Hematopoietic multipotent progenitor cell treated with erythropoietin and hydrocortisone succinate and interleukin-3 and kit ligand, for 6 days (in vitro differentiated cells): ENCODE data around the gene RAB40C.
A peak's percentile ranks its signal among the peaks of the same experiment; 100 is the strongest.

ENCODE experiments used
- DNase-seq: peaks from one replicate; pipeline ENCODE4 v3.0.0-alpha.2; 2015

RAB40C gene

DNA sequence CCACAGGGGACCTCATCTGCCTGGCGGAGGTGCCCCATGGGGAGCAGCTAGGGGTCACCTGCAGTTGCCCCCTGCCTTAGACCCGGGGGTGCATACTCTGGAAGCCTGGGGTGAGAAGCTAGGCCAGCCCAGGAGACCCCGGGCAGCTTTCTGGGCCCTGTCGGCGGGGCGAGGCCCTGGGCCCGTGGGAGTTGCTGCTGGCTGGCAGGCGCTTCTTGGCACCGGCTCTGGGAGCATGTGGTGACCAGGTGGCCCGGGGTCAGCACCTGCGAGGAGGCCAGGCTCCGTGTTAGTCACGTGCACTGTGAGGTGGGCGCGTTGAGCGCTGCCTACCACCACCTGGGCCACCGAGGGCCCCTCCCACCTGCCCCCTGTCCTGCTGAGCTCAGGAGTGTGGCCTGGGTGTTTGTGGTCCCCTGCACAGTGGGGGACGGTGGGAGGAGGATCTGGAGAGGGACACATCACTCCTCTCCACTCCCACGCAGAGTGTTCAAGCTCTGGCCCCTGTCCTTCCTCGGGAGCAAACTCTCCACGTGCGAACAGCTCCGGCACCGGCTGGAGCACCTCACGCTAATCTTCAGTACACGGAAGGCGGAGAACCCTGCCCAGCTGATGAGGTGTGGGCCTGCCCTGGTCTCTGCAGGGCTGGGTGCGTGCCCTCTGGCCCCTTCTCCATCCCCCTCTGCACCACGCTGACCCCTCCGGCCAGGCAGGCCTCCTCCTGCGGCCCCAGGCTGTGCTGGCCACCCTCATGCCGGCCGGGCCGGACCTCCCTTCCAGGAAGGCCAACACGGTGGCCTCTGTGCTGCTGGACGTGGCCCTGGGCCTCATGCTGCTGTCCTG lies 14.3 kb upstream of the RAB40C start:
- no peak for DNase-seq

GRCh38 chr16:576197-576822 lies 13.6 kb upstream of the RAB40C start:
- DNase-seq: no peak

DNA sequence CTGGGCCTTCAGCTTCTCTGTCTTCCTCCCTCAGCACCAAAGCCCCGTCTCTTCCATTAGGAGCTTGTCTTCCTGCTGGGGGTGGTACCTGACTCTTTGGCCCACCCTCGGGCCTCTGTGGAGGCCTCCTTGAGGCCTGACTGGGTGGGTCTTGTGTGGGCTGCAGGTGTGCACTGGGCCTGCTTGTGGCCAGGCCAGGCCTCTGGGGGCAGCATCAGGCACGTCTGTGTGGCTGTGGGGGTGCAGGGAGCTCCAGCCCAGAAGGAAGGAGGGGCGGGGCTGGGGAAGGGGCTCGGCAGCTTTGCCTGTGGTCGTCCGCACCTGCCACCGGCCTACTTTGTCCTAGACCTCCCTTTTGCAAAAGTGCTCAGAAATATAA lies 13.1 kb upstream of the RAB40C start:
- DNase-seq: no peak

DNA sequence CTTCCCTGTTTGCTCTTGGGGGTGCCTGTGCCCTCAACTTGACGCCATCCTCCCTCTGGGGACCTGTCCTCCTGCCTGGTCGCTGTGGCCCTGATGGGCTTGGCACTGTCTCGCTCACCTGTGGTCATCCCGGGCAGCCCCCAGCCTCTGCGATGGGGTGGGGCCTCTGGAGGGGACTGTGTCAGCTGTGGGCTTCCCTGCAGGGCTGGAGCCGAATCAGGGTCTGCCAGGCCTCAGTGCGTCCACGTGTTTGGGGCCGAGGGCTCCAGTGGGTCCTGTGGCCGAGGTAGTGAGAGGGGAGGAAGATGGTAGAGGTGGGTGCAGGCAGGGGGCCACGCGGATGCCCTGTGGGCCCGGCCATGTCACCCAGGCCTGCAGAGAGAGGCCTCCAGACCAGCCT lies 12.1 kb upstream of the RAB40C start:
- DNase-seq: no peak

DNA sequence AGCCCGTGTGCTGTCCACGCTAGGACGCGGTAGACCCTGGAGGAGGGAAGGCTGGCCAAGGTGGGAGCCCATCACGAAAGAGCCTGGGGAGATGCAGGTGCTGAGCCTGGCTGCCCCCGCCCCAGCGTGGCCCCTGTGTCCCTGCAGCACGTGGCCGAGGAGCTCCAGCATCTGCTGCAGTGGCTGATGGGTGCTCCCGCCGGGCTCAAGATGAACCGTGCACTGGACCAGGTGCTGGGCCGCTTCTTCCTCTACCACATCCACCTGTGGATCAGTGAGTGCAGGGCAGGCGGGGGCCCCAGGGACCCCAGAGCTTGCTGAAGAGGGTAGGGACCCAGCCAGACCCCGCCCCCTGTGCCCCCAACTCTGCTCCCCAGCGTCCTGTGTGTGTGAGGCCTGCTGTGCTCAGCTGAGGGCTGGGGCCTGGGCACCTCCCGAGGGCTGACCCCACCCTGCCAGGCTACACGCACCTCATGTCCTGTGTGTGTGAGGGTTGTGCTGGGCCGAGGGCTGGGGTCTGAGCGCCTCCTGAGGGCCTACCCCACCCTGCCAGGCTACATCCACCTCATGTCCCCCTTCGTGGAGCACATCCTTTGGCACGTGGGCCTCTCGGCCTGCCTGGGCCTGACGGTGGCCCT lies 11.5 kb upstream of the RAB40C start:
- DNase-seq: no peak

- peak; percentile 95 for DNase-seq
Observed at GRCh38 chr16:578870-579405, 10.9 kb upstream of the RAB40C start.

- DNase-seq: no peak
Observed at GRCh38 chr16:580141-580945, 9.5 kb upstream of the RAB40C start.

DNA sequence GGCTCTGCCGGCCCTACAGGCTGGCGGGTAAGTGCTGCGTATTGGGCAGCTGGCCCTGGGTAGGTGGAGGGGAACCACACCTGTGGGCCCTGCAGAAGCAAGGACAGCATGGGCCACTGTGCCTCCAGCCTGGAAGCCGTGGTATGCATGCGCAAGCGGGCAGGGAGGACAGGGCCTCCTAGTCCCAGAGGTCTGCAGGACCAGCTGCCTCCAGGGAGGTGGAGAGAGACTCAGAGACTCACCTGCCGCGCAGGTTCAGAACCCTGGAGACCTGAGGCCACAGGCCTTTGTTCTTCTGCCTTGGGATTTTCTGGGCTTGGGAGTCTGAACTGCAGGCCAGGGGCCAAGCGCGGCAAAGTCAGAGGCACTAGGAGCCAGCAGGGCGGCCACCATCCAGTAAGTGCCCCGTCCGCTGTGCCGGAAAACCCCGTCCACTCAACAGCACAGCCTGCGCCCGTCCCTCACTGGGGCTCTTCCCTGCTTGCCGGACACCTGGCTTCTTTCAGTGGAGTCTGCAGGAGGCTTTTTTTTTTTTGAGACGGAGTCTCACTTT lies 8.8 kb upstream of the RAB40C start:
- no peak for DNase-seq

- no peak for DNase-seq
Observed at GRCh38 chr16:582218-582613, 7.7 kb upstream of the RAB40C start.

DNA sequence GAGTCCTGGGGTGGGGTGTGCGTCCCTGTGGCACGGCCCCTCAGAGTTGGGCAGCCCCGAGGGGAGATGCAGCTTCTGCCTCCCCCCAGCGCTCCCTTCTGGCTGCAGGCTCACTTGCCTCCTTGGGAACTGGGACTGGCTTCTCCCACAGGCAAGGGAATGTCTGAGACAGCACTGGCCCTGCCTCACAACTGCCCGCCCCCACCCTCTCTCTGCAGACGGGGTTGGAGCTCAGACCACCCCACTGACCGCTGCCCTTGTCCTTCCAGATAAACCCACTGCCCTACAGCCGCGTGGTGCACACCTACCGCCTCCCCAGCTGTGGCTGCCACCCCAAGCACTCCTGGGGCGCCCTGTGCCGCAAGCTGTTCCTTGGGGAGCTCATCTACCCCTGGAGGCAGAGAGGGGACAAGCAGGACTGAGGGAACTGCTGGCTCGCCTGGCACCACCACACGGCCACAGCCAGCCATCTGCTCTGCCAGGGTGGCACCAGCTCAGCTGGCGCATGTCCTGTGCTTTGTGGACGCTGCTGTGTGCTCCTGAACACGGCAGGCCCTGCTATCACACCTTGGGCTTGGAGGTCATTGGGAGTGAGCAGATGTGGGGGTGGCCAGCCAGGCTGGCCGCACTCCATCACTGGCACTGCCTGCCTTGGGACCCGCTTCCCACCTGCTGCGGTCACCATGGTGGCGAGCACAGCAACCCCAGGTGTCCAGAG lies 7.1 kb upstream of the RAB40C start:
- no peak for DNase-seq

DNA sequence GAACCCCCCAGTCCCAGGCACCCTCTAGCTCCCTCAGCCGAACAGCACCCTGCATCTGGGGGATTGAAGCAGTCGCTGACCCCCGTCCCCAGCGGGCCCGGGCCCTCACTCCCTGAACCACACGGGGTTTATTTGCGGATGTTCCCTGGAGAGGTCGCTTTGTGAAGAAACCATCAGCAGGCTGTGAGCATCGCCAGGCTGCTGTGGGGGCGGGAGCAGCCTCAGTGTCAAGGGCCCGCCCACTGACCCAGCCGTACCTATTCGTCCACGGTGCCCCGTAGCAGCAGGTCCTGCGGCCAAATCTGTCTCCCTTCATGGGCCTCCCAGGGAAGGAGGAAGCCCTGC lies 6.4 kb upstream of the RAB40C start:
- DNase-seq: no peak

GRCh38 chr16:583815-584591 lies 5.9 kb upstream of the RAB40C start:
- DNase-seq: no peak

GRCh38 chr16:585351-585750 lies 4.5 kb upstream of the RAB40C start:
- no peak for DNase-seq

DNA sequence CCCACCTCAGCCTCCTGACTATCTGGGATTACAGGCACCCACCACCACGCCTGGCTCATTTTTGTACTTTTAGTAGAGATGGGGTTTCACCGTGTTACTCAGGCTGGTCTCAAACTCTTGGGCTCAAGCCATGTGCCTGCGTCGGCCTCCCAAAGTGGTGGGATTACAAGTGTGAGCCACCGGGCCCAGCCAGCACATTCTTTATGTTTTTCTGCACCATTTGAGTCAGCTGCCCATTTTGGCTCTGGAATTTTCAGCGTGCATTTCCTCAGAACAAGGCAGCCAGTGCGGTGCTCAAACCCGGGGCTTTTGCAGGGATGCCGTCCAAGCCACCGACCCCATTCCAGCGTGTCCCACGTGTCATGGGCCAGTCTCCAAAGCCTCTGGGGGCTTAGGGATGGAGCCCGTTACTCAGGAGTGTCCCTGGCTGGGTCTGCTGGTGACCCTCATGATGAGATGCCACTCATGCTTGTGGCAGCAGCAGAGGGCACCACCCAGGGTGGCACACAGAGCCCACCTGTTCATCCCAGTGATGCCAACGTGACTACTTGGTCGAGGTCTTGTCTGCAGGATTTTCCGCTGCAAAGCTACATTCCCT lies 3.7 kb upstream of the RAB40C start:
- DNase-seq: no peak

DNA sequence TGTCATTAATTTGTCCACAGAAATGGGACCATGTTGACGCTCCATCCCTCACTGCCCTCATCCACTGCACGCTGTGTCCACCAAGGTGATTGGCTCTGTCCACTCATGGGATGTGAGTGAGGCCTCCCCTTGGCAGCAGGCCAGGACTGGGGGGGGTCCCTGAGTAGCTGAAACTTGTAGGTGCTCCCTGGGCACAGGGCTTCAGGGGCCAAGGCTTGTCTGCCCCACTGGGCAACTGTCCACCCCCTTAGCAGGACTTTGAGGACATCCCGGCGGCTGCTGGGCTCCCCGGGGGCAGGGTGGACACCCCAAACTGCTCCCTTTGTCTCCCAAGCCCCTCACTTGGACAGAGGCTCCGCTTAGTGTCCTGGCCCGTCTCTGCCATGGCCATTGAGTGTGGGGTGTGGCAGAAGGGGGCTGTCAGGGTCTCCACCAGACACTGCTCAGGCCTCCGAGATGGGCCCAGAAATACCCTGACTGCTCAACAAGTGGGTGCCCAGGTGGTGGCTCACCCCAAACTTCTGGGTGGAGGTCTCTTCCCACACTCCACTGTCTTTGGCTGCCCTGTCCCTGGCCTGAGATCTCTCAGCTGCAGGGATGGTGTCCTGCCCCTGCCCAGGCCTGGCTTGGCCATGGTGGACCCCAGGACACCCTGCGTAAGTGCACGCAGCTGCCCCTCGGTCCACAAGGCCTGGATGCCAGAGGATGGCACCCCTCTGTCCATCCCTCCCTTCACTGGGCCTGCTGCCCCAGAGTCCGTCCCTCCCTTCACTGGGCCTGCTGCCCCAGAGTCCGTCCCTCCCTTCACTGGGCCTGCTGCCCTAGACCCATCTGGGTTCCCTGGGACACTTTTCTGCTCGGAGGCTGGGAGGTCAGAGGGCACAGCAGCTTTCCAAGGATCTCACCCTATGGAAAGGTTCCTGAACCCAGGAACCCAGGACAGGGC lies 2.9 kb upstream of the RAB40C start:
- peak; percentile 34 for DNase-seq

- peak; percentile 82 for DNase-seq
Observed at GRCh38 chr16:588639-588888, 1.3 kb upstream of the RAB40C start.

GRCh38 chr16:588889-589657 lies 793 bp upstream of the RAB40C start:
- peak; percentile 96 for DNase-seq

DNA sequence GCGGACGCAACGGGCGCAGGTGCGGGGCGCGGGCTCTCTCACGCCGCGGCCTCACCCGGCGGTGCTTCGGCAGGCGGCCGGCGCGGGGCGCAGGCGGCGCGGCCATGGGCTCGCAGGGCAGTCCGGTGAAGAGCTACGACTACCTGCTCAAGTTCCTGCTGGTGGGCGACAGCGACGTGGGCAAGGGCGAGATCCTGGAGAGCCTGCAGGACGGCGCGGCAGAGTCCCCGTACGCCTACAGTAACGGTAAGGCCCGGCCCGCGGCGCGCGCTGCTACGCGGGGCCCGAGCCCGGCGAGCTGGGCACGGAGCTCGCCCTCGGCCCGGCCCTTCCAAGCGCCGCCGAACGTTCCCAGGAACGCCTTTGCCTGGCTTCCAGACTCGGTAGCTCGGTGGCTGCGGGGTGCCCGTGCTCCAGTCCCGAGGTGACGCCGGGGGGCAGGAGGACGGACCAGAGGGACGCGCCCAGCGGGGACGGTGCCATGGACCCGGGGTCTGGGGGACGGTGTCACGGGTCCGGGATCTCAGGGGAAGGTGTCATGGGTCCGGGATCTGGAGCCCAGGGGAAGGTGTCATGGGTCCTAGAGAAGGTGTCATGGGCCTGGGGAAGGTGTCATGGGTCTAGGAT lies 435 bp downstream of the RAB40C start:
- DNase-seq: no peak

- no peak for DNase-seq
Observed at GRCh38 chr16:590815-591200, 942 bp downstream of the RAB40C start.
